ENCODE results near the gene R3HDML. TPM values are rescaled to one million over a fixed set of nuclear protein-coding genes. Genes with fewer than 3 reads are reported as not detected.
"Not testable (repeated sequence)": the region's sequence is repeated elsewhere in the genome, so short reads cannot be mapped to it uniquely, and the experiment has no call there.

R3HDML gene
- total and polyA plus RNA-seq, 5 donors = not detected

DNA sequence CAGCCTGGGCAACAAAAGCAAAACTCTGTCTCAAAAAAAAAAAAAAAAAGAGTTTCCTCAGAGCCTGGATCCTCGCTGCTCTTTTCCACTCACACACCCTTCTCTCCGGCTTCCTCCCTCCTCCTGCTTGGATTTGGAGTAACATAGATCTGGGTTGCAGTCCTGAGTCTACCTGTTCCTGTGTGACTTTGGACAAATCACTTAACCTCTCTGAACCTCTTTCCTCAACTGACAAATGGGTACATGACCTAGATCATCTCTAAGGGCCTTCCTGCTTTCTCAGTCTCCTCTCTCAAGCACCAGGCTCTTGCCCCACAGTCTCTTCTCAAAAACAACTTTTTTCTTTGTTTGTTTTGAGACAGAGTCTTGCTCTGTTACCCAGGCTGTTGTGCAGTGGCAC lies 5.6 kb upstream of the R3HDML start:
- Histone ChIP-seq H3K4me3 (ENCODE audit: low read length) (no peak overlapping the region), H3K27ac (ENCODE audit: low read length) (no peak overlapping the region), H3K27me3 (ENCODE audit: control insufficient read depth, insufficient read depth) (no peaks in the 10 kb centered on the region), H3K4me1 (ENCODE audit: control insufficient read depth, insufficient read depth, low read length) (no peaks in the 10 kb centered on the region), H3K9me3 (ENCODE audit: control insufficient read depth, low read length) (no peaks in the 10 kb centered on the region)
- DNase-seq (no peak), ATAC-seq (no peak)
- 86% methylated on average over 2 of the region's 2 CpGs for WGBS
- intact Hi-C loops (cut with DNase I) = no loop called here

DNA sequence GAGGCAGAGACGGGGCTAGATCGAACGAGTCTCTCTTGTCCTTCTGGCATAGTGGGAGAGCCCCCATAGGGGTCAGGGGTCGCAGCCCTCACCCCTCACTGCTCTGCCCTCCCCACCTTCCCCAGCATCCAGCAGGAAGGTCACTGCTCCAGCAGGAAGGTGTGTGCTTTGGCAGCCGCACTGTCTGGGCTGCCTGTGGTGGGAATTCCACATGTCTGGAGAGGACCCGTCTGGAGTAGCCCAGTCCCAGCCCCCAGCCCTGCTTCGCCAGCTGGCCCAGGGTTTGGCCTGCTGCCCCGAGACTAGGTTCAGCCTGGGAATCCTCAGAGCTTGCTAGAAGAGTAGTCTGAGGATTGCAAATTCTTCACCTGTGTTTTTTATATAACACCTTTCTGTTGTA lies 2.5 kb upstream of the R3HDML start:
- intact Hi-C loops (cut with DNase I) = no loop called here
- ATAC-seq (no peak), DNase-seq (no peak)
- Histone ChIP-seq H3K9me3 (ENCODE audit: control insufficient read depth, low read length) (no peaks in the 10 kb centered on the region), H3K27ac (ENCODE audit: low read length) (no peak overlapping the region), H3K4me3 (ENCODE audit: low read length) (no peak overlapping the region), H3K4me1 (ENCODE audit: control insufficient read depth, insufficient read depth, low read length) (no peaks in the 10 kb centered on the region), H3K27me3 (ENCODE audit: control insufficient read depth, insufficient read depth) (no peaks in the 10 kb centered on the region)
- WGBS = 41% methylated on average over 8 of the region's 8 CpGs

DNA sequence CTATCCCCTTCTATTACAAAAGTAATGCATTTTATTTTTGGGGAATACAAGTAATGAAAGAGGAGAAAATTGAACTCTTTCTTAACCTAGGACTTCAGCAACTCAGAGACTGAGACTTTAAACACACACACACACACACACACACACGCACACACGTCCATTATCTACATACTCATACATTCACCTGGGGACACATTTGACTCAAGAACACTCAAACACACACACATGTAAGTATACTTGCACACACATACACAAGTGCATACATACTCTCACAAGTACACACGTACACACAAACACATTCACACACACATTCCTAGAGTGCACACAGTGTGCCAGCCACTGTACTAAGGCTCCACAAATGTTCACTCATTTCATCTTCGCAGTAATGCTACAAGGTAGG lies 2.1 kb upstream of the R3HDML start:
- intact Hi-C loops (cut with DNase I) = no loop called here
- DNase-seq = no peak
- 75% methylated on average over 4 of the region's 4 CpGs for WGBS
- no peak overlapping the region for H3K4me3 ChIP-seq (ENCODE audit: low read length)
- no peak overlapping the region for H3K27ac ChIP-seq (ENCODE audit: low read length)
- ATAC-seq = no peak
- no peaks in the 10 kb centered on the region for H3K27me3 ChIP-seq (ENCODE audit: control insufficient read depth, insufficient read depth)
- H3K4me1 ChIP-seq (ENCODE audit: control insufficient read depth, insufficient read depth, low read length) = no peaks in the 10 kb centered on the region
- no peaks in the 10 kb centered on the region for H3K9me3 ChIP-seq (ENCODE audit: control insufficient read depth, low read length)

DNA sequence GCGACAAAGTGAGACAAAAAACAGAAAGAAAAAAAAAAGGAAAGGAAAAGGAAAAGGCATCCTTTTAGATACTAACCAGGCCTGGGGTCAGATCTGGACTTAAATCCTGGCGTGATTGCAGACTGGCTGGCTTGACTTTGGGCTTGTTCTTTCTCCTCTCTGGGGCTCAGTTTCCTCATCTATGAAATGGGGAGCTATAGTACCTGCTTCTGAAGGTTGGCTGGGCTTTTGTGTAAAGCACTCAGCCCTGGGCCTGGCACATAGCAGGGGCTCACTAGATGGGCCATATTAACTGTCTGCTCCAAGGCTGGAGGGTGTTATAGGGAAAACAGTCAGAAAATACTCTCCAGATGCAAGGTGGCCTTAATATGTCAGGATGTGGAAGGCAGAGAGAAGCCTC lies 1.2 kb upstream of the R3HDML start:
- Histone ChIP-seq H3K27ac (ENCODE audit: low read length) (no peak overlapping the region), H3K27me3 (ENCODE audit: control insufficient read depth, insufficient read depth) (no peaks in the 10 kb centered on the region), H3K4me1 (ENCODE audit: control insufficient read depth, insufficient read depth, low read length) (no peaks in the 10 kb centered on the region), H3K4me3 (ENCODE audit: low read length) (no peak overlapping the region), H3K9me3 (ENCODE audit: control insufficient read depth, low read length) (no peaks in the 10 kb centered on the region)
- intact Hi-C loops (cut with DNase I) = no loop called here
- no peak for ATAC-seq
- WGBS = 78% methylated on average over 2 of the region's 2 CpGs
- no peak for DNase-seq

DNA sequence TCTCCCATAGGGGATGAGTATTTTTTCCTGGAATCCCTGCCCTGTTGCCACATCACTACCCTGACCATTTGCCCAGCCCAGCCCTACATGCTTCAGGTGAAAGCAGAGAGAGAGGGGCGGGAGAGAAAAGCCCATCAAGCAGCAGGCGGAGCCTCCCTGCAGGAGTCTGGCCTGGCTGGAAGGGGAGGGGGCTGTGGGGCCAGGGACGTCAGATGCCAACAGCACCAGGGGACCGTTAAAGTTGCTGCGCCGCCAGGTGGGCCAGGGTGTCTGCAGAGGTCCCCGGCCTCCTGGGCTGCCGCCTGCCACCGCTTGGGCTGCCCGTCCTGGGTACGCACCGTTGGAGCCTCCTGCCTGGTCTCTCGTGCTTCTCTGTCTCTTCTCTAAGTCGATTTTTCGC lies 757 bp upstream of the R3HDML start:
- no peaks in the 10 kb centered on the region for H3K4me1 ChIP-seq (ENCODE audit: control insufficient read depth, insufficient read depth, low read length)
- intact Hi-C loops (cut with DNase I) = no loop called here
- no peak for DNase-seq
- 38% methylated on average over 15 of the region's 15 CpGs for WGBS
- ATAC-seq = no peak
- H3K4me3 ChIP-seq (ENCODE audit: low read length) = no peak overlapping the region
- no peaks in the 10 kb centered on the region for H3K9me3 ChIP-seq (ENCODE audit: control insufficient read depth, low read length)
- no peaks in the 10 kb centered on the region for H3K27me3 ChIP-seq (ENCODE audit: control insufficient read depth, insufficient read depth)
- no peak overlapping the region for H3K27ac ChIP-seq (ENCODE audit: low read length)

DNA sequence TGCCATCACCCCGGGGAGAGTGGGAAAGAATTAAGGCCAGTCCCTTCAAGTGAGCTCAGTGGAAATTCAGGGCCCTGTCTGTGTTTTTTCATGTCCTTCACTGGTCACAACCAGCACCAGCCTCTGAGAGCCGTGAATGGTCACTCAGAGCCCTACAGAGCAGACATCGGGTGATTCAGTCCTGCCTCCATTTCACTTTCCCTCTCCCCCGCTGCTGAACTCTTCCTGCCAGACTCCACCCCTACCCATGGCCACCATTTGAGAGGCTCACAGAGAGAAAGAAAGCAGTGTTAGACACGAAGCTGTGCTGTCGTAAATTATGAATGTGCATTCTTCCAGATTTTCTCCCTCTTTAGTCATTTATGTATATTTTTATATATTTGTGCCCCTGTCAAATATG lies 5.4 kb downstream of the R3HDML start:
- no peaks in the 10 kb centered on the region for H3K9me3 ChIP-seq (ENCODE audit: control insufficient read depth, low read length)
- peak overlapping the region; percentile 36 for H3K27ac ChIP-seq (ENCODE audit: low read length)
- 42% methylated on average over 6 of the region's 6 CpGs for whole genome bisulfite sequencing
- DNase-seq (no peak), ATAC-seq (peak; percentile 32 to 64)
- no peak overlapping the region for H3K4me3 ChIP-seq (ENCODE audit: low read length)
- intact Hi-C loops (cut with DNase I) = no loop called here
- no peaks in the 10 kb centered on the region for H3K27me3 ChIP-seq (ENCODE audit: control insufficient read depth, insufficient read depth)
- no peaks in the 10 kb centered on the region for H3K4me1 ChIP-seq (ENCODE audit: control insufficient read depth, insufficient read depth, low read length)

DNA sequence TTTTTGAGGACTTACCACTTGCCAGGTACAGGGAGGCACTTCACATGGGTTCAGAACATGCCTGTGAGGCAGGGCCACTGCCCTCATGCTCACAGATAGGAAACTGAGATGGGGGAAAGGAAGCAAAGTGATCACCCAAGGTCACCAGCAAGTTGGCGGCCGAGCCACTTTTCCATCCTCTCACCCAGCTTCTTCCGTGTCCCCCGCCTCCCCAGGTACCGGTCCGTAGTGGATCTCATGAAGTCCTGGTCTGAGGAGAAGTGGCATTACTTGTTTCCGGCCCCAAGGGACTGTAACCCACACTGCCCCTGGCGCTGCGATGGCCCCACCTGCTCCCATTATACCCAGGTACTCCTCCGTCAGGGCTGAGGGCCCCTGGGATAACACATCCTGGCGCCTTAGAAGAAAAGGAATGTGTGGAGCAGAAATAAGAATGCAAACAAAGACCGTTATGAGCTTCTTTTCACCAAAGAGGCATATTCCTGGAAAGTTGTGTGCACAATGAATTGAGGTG lies 6.4 kb downstream of the R3HDML start:
- intact Hi-C loops (cut with DNase I) = no loop called here
- Histone ChIP-seq H3K4me3 (ENCODE audit: low read length) (no peak overlapping the region), H3K27ac (ENCODE audit: low read length) (no peak overlapping the region), H3K27me3 (ENCODE audit: control insufficient read depth, insufficient read depth) (no peaks in the 10 kb centered on the region), H3K9me3 (ENCODE audit: control insufficient read depth, low read length) (no peaks in the 10 kb centered on the region), H3K4me1 (ENCODE audit: control insufficient read depth, insufficient read depth, low read length) (no peaks in the 10 kb centered on the region)
- no peak for DNase-seq
- 82% methylated on average over 12 of the region's 12 CpGs for WGBS
- ATAC-seq = no peak

DNA sequence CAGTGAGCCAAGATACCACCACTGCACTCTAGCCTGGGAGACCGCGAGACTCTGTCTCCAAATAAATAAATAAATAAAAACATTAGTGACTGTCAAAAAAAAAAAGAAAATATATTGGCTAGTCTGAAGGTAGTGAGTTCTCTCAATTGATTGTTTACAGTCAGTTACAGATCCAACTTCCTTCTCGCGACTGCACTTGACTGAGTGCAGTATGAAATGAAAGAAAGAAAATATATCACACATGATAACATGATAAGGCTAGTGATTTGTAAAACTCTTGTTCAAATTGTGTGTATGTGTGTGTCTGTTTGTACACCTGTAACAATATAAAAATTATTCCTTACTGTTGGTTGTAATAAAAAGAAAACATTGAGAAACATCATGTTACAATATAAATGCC lies 7.9 kb downstream of the R3HDML start:
- intact Hi-C loops (cut with DNase I) = no loop called here
- H3K4me3 ChIP-seq (ENCODE audit: low read length) = no peak overlapping the region
- WGBS = 84% methylated on average over 4 of the region's 4 CpGs
- no peak overlapping the region for H3K27ac ChIP-seq (ENCODE audit: low read length)
- no peaks in the 10 kb centered on the region for H3K4me1 ChIP-seq (ENCODE audit: control insufficient read depth, insufficient read depth, low read length)
- DNase-seq (no peak), ATAC-seq (no peak)
- no peaks in the 10 kb centered on the region for H3K9me3 ChIP-seq (ENCODE audit: control insufficient read depth, low read length)
- H3K27me3 ChIP-seq (ENCODE audit: control insufficient read depth, insufficient read depth) = no peaks in the 10 kb centered on the region

DNA sequence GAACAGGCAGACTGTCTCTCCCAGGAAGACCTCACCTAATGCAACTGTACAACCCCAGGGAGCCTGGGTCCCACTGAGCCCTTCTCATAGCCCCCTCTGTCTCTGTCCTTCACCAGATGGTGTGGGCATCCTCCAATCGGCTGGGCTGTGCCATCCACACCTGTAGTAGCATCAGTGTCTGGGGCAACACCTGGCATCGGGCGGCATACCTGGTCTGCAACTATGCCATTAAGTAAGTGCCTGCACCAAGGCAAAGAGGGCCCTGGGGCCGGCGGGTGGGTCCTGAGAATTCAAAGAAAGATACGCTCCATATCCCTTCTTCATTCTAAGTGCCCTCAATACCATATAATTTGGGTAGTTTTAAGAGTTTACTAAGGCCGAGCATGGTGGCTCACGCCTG lies 8.3 kb downstream of the R3HDML start:
- no peaks in the 10 kb centered on the region for H3K9me3 ChIP-seq (ENCODE audit: control insufficient read depth, low read length)
- no peak overlapping the region for H3K27ac ChIP-seq (ENCODE audit: low read length)
- H3K27me3 ChIP-seq (ENCODE audit: control insufficient read depth, insufficient read depth) = no peaks in the 10 kb centered on the region
- intact Hi-C loops (cut with DNase I) = no loop called here
- DNase-seq = no peak
- no peak for ATAC-seq
- 94% methylated on average over 8 of the region's 8 CpGs for WGBS
- no peak overlapping the region for H3K4me3 ChIP-seq (ENCODE audit: low read length)
- no peaks in the 10 kb centered on the region for H3K4me1 ChIP-seq (ENCODE audit: control insufficient read depth, insufficient read depth, low read length)

DNA sequence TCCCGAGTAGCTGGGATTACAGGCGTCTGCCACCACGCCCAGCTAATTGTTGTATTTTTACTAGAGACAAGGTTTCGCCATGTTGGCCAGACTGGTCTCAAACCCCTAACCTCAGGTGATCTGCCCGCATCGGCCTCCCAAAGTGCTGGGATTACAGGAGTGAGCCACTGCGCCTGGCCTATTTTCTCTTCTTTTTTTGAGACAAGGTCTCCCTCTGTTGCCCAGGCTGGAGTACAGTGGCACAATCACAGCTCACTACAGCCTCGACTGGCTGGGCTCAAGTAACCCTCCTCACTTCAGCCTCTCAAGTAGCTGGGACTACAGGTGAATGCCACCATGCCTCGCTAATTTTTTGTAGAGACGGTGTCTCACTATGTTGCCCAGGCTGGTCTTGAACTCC lies 9.1 kb downstream of the R3HDML start:
- DNase-seq; H3K4me3 ChIP-seq (ENCODE audit: low read length); H3K27me3 ChIP-seq (ENCODE audit: control insufficient read depth, insufficient read depth); H3K9me3 ChIP-seq (ENCODE audit: control insufficient read depth, low read length); intact Hi-C loops (cut with DNase I); H3K4me1 ChIP-seq (ENCODE audit: control insufficient read depth, insufficient read depth, low read length); H3K27ac ChIP-seq (ENCODE audit: low read length); ATAC-seq: not testable (repeated sequence)
- WGBS = 86% methylated on average over 10 of the region's 10 CpGs

DNA sequence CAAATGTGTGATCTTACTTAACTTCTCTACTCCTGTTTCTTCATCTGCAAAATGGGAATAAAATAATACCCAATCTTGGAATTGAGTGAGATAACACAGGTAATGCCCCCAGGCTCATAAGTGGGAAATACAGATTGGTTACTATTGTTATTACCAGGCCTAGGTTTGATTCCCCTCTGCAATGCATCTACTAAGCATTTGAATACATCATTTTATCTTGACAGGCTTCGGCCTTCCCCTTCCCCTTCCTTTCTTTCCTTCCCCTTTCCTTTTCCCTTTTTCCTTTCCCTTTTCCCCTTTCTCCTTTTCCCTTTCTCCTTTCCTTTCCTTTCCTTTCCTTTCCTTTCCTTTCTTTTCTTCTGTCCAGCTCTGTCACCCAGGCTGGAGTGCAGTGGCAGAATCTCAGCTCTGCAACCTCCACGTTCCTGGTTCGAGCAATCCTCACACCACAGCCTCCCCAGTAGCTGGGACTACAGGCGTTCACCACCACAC lies 11.4 kb downstream of the R3HDML start:
- DNase-seq = no peak
- Histone ChIP-seq H3K27me3 (ENCODE audit: control insufficient read depth, insufficient read depth) (no peaks in the 10 kb centered on the region), H3K27ac (ENCODE audit: low read length) (no peak overlapping the region), H3K9me3 (ENCODE audit: control insufficient read depth, low read length) (no peaks in the 10 kb centered on the region), H3K4me3 (ENCODE audit: low read length) (no peak overlapping the region), H3K4me1 (ENCODE audit: control insufficient read depth, insufficient read depth, low read length) (no peaks in the 10 kb centered on the region)
- intact Hi-C loops (cut with DNase I) = no loop called here
- WGBS = 92% methylated on average over 4 of the region's 4 CpGs
- ATAC-seq = no peak

DNA sequence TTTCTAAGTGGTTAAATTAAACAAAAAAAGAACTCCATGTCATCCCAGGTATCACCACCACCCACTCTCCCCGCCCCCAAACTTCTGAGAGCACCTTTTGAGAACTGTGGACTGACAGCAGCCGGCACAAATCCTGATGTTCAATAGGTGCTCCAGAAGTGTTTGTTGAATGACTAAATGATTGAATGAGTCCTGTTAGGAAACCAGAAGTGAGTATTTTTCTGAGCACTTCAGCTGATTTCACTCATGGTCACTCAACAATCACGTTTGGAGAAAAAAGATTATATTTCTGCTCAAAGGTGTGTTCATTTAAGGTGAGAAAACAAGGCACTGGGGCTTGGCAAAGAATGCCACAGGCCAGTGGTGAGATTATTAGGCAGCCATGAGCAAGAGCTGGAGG lies 12.5 kb downstream of the R3HDML start:
- intact Hi-C loops (cut with DNase I) = no loop called here
- Histone ChIP-seq H3K27me3 (ENCODE audit: control insufficient read depth, insufficient read depth) (no peaks in the 10 kb centered on the region), H3K27ac (ENCODE audit: low read length) (no peak overlapping the region), H3K4me3 (ENCODE audit: low read length) (no peak overlapping the region), H3K4me1 (ENCODE audit: control insufficient read depth, insufficient read depth, low read length) (no peaks in the 10 kb centered on the region), H3K9me3 (ENCODE audit: control insufficient read depth, low read length) (no peaks in the 10 kb centered on the region)
- ATAC-seq = no peak
- no peak for DNase-seq
- WGBS = 81% methylated on average over 3 of the region's 3 CpGs

All from right cardiac atrium (tissue), 5 donors.